Body of pancreas (tissue), 4 donors: ENCODE results near the gene SLA2.

ENCODE experiments used
- CTCF ChIP-seq, 7 experiments: fragments of 450-650 bp in 4 of 7; fragments of 200-600 bp in 3 of 7; sonication (generic) in 3 of 7; IDR thresholded peaks; one replicate each; pipeline ENCODE4 v1.5.1; 2016 to 2019; ENCODE audit warnings: antibody characterized with exemption in 7 of 7
- POLR2A ChIP-seq, 3 donors: fragments of 450-650 bp; IDR thresholded peaks; one replicate each; pipeline ENCODE4 v1.6.1; 2016; ENCODE audit warnings: antibody characterized with exemption in 3 of 3, mild to moderate bottlenecking in 2 of 3

GRCh38 chr20:36620917-36621316 is 25.1 kb downstream of the SLA2 start:
- TF ChIP-seq CTCF (IDR thresholded peaks at IDR 0.05), result no peak
- no peak for TF ChIP-seq POLR2A (IDR thresholded peaks at IDR 0.05)
